Activated T-helper 2 cell treated with anti-CD3 and anti-CD28 coated beads, Interferon-gamma antibody, Interleukin-2, Interleukin-4, amounts not matched to agents 10 μg/mL and 5 μg/mL and 100 μg/mL, durations not matched to agents 14 hours and 24 hours and 36 hours (primary cell): ENCODE results near the gene ZNF467. TPM values are rescaled to one million over a fixed set of nuclear protein-coding genes. Genes with fewer than 3 reads are reported as not detected.

Source experiments
- DNase-seq: peaks from one replicate; pipeline ENCODE4 v3.0.0; 2021; ENCODE audit warnings: low spot score
- H3K27ac Mint-ChIP-seq: one replicate; pipeline ENCODE4 v1.8.0; 2021; ENCODE audit warnings: mixed read lengths
- H3K27me3 Mint-ChIP-seq: one replicate; pipeline ENCODE4 v1.8.0; 2021; ENCODE audit warnings: low read depth, mixed read lengths
- H3K36me3 Mint-ChIP-seq: one replicate; pipeline ENCODE4 v1.8.0; 2021; ENCODE audit warnings: low read depth, mixed read lengths
- H3K4me1 Mint-ChIP-seq: one replicate; pipeline ENCODE4 v1.8.0; 2021; ENCODE audit warnings: low read depth, mixed read lengths
- H3K4me3 Mint-ChIP-seq: one replicate; pipeline ENCODE4 v1.8.0; 2021; ENCODE audit warnings: low read depth, mild to moderate bottlenecking, moderate library complexity, mixed read lengths
- H3K9me3 Mint-ChIP-seq: one replicate; pipeline ENCODE4 v1.8.0; 2021; ENCODE audit warnings: mixed read lengths
- intact Hi-C: fragments of 100-400 bp; cut with micrococcal nuclease; formaldehyde crosslinking; loops from one replicate; pipeline ENCODE4 v1.15.1; 2023
- total RNA-seq: library from RNA; stranded (reverse); gene quantifications from 2 replicates; pipeline ENCODE4 v1.2.3, GENCODE V29; 2022

Gene ZNF467
- total RNA-seq, 1 donor from 2014 or later = not detected

GRCh38 chr7:149770728-149771636 lies 2.4 kb downstream of the ZNF467 start:
- peaks cover 3% of the 10 kb centered on the region for H3K4me1 Mint-ChIP-seq
- no peak overlapping the region for H3K27ac Mint-ChIP-seq
- intact Hi-C loops = loop anchor here (2.0 to 5.0 kb wide), 3 partner anchors 56 to 101 kb away; partner anchors contain the start of genes ATP6V0E2 and ZNF862
- no peak for DNase-seq
- H3K36me3 Mint-ChIP-seq = no peaks in the 10 kb centered on the region
- H3K27me3 Mint-ChIP-seq = peaks cover 28% of the 10 kb centered on the region
- H3K9me3 Mint-ChIP-seq = no peaks in the 10 kb centered on the region
- peak overlapping the region; percentile 67 for H3K4me3 Mint-ChIP-seq

GRCh38 chr7:149769915-149770314 lies 3.5 kb downstream of the ZNF467 start:
- peaks cover 3% of the 10 kb centered on the region for H3K4me1 Mint-ChIP-seq
- H3K27me3 Mint-ChIP-seq = peaks cover 20% of the 10 kb centered on the region
- no peak overlapping the region for H3K4me3 Mint-ChIP-seq
- no peaks in the 10 kb centered on the region for H3K9me3 Mint-ChIP-seq
- no peak for DNase-seq
- intact Hi-C loops = loop anchor here (2.0 to 5.0 kb wide), 3 partner anchors 55 to 102 kb away; partner anchors contain the start of genes ATP6V0E2 and ZNF862
- no peak overlapping the region for H3K27ac Mint-ChIP-seq
- H3K36me3 Mint-ChIP-seq = no peaks in the 10 kb centered on the region

- H3K4me3 Mint-ChIP-seq = no peak overlapping the region
- intact Hi-C loops = no loop called here
- peaks cover 1% of the 10 kb centered on the region for H3K4me1 Mint-ChIP-seq
Measured at GRCh38 chr7:149768931-149769330, 4.5 kb downstream of the ZNF467 start.

GRCh38 chr7:149767068-149767467 lies 6.3 kb downstream of the ZNF467 start:
- Mint-ChIP-seq H3K4me3 (no peak overlapping the region), H3K9me3 (no peaks in the 10 kb centered on the region), H3K27ac (no peak overlapping the region), H3K27me3 (peaks cover 10% of the 10 kb centered on the region), H3K4me1 (peaks cover 1% of the 10 kb centered on the region), H3K36me3 (no peaks in the 10 kb centered on the region)
- no peak for DNase-seq
- intact Hi-C loops = no loop called here

More at GRCh38 chr7:149768931-149769330, 4.5 kb downstream of the ZNF467 start:
- Mint-ChIP-seq H3K27me3 (peaks cover 12% of the 10 kb centered on the region), H3K27ac (no peak overlapping the region), H3K36me3 (no peaks in the 10 kb centered on the region), H3K9me3 (no peaks in the 10 kb centered on the region)
- DNase-seq = no peak

GRCh38 chr7:149766135-149766675 lies 7.2 kb downstream of the ZNF467 start:
- intact Hi-C loops = no loop called here
- Mint-ChIP-seq H3K27me3 (peaks cover 10% of the 10 kb centered on the region), H3K9me3 (no peaks in the 10 kb centered on the region), H3K4me3 (no peak overlapping the region), H3K4me1 (peaks cover 1% of the 10 kb centered on the region), H3K36me3 (no peaks in the 10 kb centered on the region), H3K27ac (no peak overlapping the region)
- DNase-seq = no peak

- no peaks in the 10 kb centered on the region for H3K36me3 Mint-ChIP-seq
- DNase-seq = no peak
- no peak overlapping the region for H3K4me3 Mint-ChIP-seq
- no peaks in the 10 kb centered on the region for H3K9me3 Mint-ChIP-seq
- no peak overlapping the region for H3K27ac Mint-ChIP-seq
- peaks cover 1% of the 10 kb centered on the region for H3K4me1 Mint-ChIP-seq
- H3K27me3 Mint-ChIP-seq = peaks cover 10% of the 10 kb centered on the region
- intact Hi-C loops = no loop called here
Measured at GRCh38 chr7:149765399-149766121, 7.8 kb downstream of the ZNF467 start.

- H3K4me3 Mint-ChIP-seq = no peak overlapping the region
- intact Hi-C loops = no loop called here
- no peaks in the 10 kb centered on the region for H3K9me3 Mint-ChIP-seq
- no peaks in the 10 kb centered on the region for H3K4me1 Mint-ChIP-seq
- no peak overlapping the region for H3K27ac Mint-ChIP-seq
- peaks cover 3% of the 10 kb centered on the region for H3K27me3 Mint-ChIP-seq
- DNase-seq = no peak
- no peaks in the 10 kb centered on the region for H3K36me3 Mint-ChIP-seq
Measured at GRCh38 chr7:149764481-149765398, 8.6 kb downstream of the ZNF467 start.

GRCh38 chr7:149763563-149764240 lies 9.7 kb downstream of the ZNF467 start:
- Mint-ChIP-seq H3K36me3 (no peaks in the 10 kb centered on the region), H3K9me3 (no peaks in the 10 kb centered on the region), H3K27me3 (peaks cover 3% of the 10 kb centered on the region), H3K4me3 (no peak overlapping the region), H3K4me1 (no peaks in the 10 kb centered on the region), H3K27ac (no peak overlapping the region)
- no peak for DNase-seq
- intact Hi-C loops = no loop called here

- H3K9me3 Mint-ChIP-seq = no peaks in the 10 kb centered on the region
- H3K4me1 Mint-ChIP-seq = no peaks in the 10 kb centered on the region
- H3K27me3 Mint-ChIP-seq = no peaks in the 10 kb centered on the region
Measured at GRCh38 chr7:149762610-149763009, 10.8 kb downstream of the ZNF467 start.

GRCh38 chr7:149762089-149762488 lies 11.3 kb downstream of the ZNF467 start:
- no peaks in the 10 kb centered on the region for H3K9me3 Mint-ChIP-seq
- no peak overlapping the region for H3K27ac Mint-ChIP-seq
- no peaks in the 10 kb centered on the region for H3K4me1 Mint-ChIP-seq
- no peak for DNase-seq
- H3K36me3 Mint-ChIP-seq = no peaks in the 10 kb centered on the region
- no peak overlapping the region for H3K4me3 Mint-ChIP-seq
- H3K27me3 Mint-ChIP-seq = no peaks in the 10 kb centered on the region
- intact Hi-C loops = no loop called here

More at GRCh38 chr7:149762610-149763009, 10.8 kb downstream of the ZNF467 start:
- no peak overlapping the region for H3K4me3 Mint-ChIP-seq
- intact Hi-C loops = no loop called here
- H3K36me3 Mint-ChIP-seq = no peaks in the 10 kb centered on the region
- DNase-seq = no peak
- H3K27ac Mint-ChIP-seq = no peak overlapping the region

- intact Hi-C loops = no loop called here
- no peak for DNase-seq
- no peak overlapping the region for H3K4me3 Mint-ChIP-seq
- no peaks in the 10 kb centered on the region for H3K36me3 Mint-ChIP-seq
- no peak overlapping the region for H3K27ac Mint-ChIP-seq
- no peaks in the 10 kb centered on the region for H3K4me1 Mint-ChIP-seq
- H3K9me3 Mint-ChIP-seq = no peaks in the 10 kb centered on the region
- H3K27me3 Mint-ChIP-seq = no peaks in the 10 kb centered on the region
Measured at GRCh38 chr7:149761307-149761706, 12.1 kb downstream of the ZNF467 start.
